Endothelial cell of hepatic sinusoid (primary cell): ENCODE results near the gene PTK6.

ENCODE experiments used
- in situ Hi-C: cut with HindIII; loops from 2 replicates; pipeline ENCODE4 v1.10.0; 2017; ENCODE audit warnings: low sequenced_read_pairs

The PTK6 gene

GRCh38 chr20:63483834-63484233 is 53.3 kb downstream of the PTK6 start:
- in situ Hi-C loops: no loop called here

- in situ Hi-C loops: no loop called here
Observed at GRCh38 chr20:63482021-63482587, 55.1 kb downstream of the PTK6 start.

- in situ Hi-C loops: no loop called here
Observed at GRCh38 chr20:63481503-63481902, 55.7 kb downstream of the PTK6 start.

GRCh38 chr20:63479695-63480419 is 57.3 kb downstream of the PTK6 start:
- in situ Hi-C loops: loop anchor here (10.0 kb wide), 1 partner anchor 85 kb away; no protein-coding TSS in a partner anchor

GRCh38 chr20:63478346-63479302 is 58.6 kb downstream of the PTK6 start:
- in situ Hi-C loops: loop anchor here (10.0 kb wide), 1 partner anchor 84 kb away; no protein-coding TSS in a partner anchor
